Measurements from ENCODE around the gene DNAJC19.

Gene DNAJC19

GRCh38 chr3:180961087-180961486 lies 28.4 kb downstream of the DNAJC19 start:
- no peak for DNase-seq (ENCODE audit: low read depth)

GRCh38 chr3:180959691-180960090 lies 29.8 kb downstream of the DNAJC19 start:
- no peak for DNase-seq (ENCODE audit: low read depth)

GRCh38 chr3:180947761-180948390 lies 41.7 kb downstream of the DNAJC19 start:
- DNase-seq (ENCODE audit: low read depth): no peak

GRCh38 chr3:180940826-180941225 lies 48.7 kb downstream of the DNAJC19 start:
- no peak for DNase-seq (ENCODE audit: low read depth)

GRCh38 chr3:180934638-180935037 lies 54.9 kb downstream of the DNAJC19 start:
- no peak for DNase-seq (ENCODE audit: low read depth)
